Measurements from ENCODE around the gene PDCD10.
A peak's percentile ranks its signal among the peaks of the same experiment; 100 is the strongest.

Gene PDCD10

DNA sequence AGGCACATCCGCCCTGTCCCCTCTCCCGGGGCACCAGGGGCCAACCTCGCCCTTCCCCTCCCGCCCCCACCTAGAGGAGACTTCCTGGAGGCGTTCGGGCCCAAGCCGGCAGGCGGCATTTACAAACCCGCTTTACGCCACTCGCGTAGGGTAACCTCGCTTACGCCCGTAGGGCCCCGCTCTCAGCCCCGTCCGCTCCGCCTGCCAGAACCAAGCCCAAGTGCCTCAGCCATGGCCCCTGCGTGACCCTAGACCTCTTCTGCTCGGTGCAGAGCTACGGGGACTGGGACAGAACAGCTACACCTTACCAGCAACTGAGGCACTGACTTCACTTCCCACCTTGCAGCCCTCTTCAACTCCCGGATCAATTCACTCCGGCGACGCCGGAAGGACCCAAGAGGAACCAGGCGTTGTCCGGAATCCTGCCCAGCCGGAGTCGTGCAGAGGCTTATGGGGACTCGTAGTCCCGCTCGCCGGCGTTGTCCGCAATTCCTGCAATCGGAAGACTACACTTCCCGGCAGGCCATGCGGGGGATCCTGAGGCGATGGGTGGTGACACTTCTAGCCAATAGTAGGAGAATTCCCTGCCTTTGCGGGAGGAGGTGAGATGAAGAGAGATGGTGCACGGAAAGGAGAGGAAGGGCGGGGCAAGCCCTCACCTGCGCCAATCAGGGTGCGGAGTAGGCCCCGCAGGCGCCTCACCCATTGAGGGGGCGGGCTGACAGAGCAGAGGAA, at the start of gene PDCD10:
TSS of gene PDCD10 (minus strand) at position 395 of the 735 bp plus-strand sequence. CDS start 14,735 bp downstream, outside the sequence.
- DNase-seq (ENCODE audit: low spot score) (peak; percentile 99), ATAC-seq (ENCODE audit: low read depth) (peak; percentile 86)
- peak within 1 kb of the TSS; percentile 65 for H3K4me3 ChIP-seq (ENCODE audit: severe bottlenecking)
- peaks cover 16% of the 10 kb centered on the region for H3K36me3 ChIP-seq (ENCODE audit: low read depth)
- H3K27ac ChIP-seq (ENCODE audit: poor library complexity, severe bottlenecking): peak within 1 kb of the TSS; percentile 88
- no peaks in the 10 kb centered on the region for H3K27me3 ChIP-seq (ENCODE audit: insufficient read depth, poor library complexity, severe bottlenecking)
- no peaks in the 10 kb centered on the region for H3K9me3 ChIP-seq (ENCODE audit: severe bottlenecking)
- H3K4me1 ChIP-seq (ENCODE audit: insufficient read depth, poor library complexity, severe bottlenecking): peaks cover 22% of the 10 kb centered on the region
- TF ChIP-seq, protein P1, sequence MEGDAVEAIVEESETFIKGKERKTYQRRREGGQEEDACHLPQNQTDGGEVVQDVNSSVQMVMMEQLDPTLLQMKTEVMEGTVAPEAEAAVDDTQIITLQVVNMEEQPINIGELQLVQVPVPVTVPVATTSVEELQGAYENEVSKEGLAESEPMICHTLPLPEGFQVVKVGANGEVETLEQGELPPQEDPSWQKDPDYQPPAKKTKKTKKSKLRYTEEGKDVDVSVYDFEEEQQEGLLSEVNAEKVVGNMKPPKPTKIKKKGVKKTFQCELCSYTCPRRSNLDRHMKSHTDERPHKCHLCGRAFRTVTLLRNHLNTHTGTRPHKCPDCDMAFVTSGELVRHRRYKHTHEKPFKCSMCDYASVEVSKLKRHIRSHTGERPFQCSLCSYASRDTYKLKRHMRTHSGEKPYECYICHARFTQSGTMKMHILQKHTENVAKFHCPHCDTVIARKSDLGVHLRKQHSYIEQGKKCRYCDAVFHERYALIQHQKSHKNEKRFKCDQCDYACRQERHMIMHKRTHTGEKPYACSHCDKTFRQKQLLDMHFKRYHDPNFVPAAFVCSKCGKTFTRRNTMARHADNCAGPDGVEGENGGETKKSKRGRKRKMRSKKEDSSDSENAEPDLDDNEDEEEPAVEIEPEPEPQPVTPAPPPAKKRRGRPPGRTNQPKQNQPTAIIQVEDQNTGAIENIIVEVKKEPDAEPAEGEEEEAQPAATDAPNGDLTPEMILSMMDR (IDR thresholded peaks at IDR 0.05; ENCODE audit: poor library complexity, severe bottlenecking): no peak

- H3K27me3 ChIP-seq (ENCODE audit: insufficient read depth, poor library complexity, severe bottlenecking): no peaks in the 10 kb centered on the region
- H3K9me3 ChIP-seq (ENCODE audit: severe bottlenecking): no peaks in the 10 kb centered on the region
- H3K4me1 ChIP-seq (ENCODE audit: insufficient read depth, poor library complexity, severe bottlenecking): no peaks in the 10 kb centered on the region
- DNase-seq (ENCODE audit: low spot score) (no peak), ATAC-seq (ENCODE audit: low read depth) (no peak)
- H3K36me3 ChIP-seq (ENCODE audit: low read depth): no peaks in the 10 kb centered on the region
- no peak overlapping the region for H3K27ac ChIP-seq (ENCODE audit: poor library complexity, severe bottlenecking)
- TF ChIP-seq, protein P1 (IDR thresholded peaks at IDR 0.05; ENCODE audit: poor library complexity, severe bottlenecking): no peak
- H3K4me3 ChIP-seq (ENCODE audit: severe bottlenecking): no peak overlapping the region
These were observed 49.1 kb upstream of the PDCD10 start for GRCh38 chr3:167783781-167784180.

- DNase-seq (ENCODE audit: low spot score): no peak
- TF ChIP-seq, protein P1 (IDR thresholded peaks at IDR 0.05; ENCODE audit: poor library complexity, severe bottlenecking): no peak
- no peak for ATAC-seq (ENCODE audit: low read depth)
- Histone ChIP-seq H3K9me3 (ENCODE audit: severe bottlenecking) (no peaks in the 10 kb centered on the region), H3K4me1 (ENCODE audit: insufficient read depth, poor library complexity, severe bottlenecking) (no peaks in the 10 kb centered on the region), H3K27ac (ENCODE audit: poor library complexity, severe bottlenecking) (no peak overlapping the region), H3K36me3 (ENCODE audit: low read depth) (no peaks in the 10 kb centered on the region), H3K4me3 (ENCODE audit: severe bottlenecking) (no peak overlapping the region), H3K27me3 (ENCODE audit: insufficient read depth, poor library complexity, severe bottlenecking) (no peaks in the 10 kb centered on the region)
These were observed 45.7 kb upstream of the PDCD10 start for GRCh38 chr3:167780214-167780883.

GRCh38 chr3:167777356-167777755, 42.7 kb upstream of the PDCD10 start:
- Histone ChIP-seq H3K9me3 (ENCODE audit: severe bottlenecking) (no peaks in the 10 kb centered on the region), H3K4me1 (ENCODE audit: insufficient read depth, poor library complexity, severe bottlenecking) (no peaks in the 10 kb centered on the region), H3K27ac (ENCODE audit: poor library complexity, severe bottlenecking) (no peak overlapping the region), H3K4me3 (ENCODE audit: severe bottlenecking) (no peak overlapping the region), H3K36me3 (ENCODE audit: low read depth) (no peaks in the 10 kb centered on the region), H3K27me3 (ENCODE audit: insufficient read depth, poor library complexity, severe bottlenecking) (no peaks in the 10 kb centered on the region)
- TF ChIP-seq, protein P1 (IDR thresholded peaks at IDR 0.05; ENCODE audit: poor library complexity, severe bottlenecking): no peak
- no peak for DNase-seq (ENCODE audit: low spot score)
- no peak for ATAC-seq (ENCODE audit: low read depth)

Measured in RWPE2 (cell line).